Tibial nerve (tissue), 4 donors: ENCODE measurements around the gene MSI2. TPM values are rescaled to one million over a fixed set of nuclear protein-coding genes. Genes with fewer than 3 reads are reported as not detected.
A peak's percentile ranks its signal among the peaks of the same experiment; 100 is the strongest.

Source experiments
- DNase-seq, 2 donors: peaks; one replicate each; pipeline ENCODE4 v3.0.0-alpha.2; 2019; ENCODE audit warnings: low spot score in 2 of 2
- H3K27ac ChIP-seq, 4 donors: fragments of 200-600 bp; sonication (generic) in 3 of 4; one replicate each; pipeline ENCODE4 v1.5.1; 2017 to 2019; ENCODE audit warnings: mild to moderate bottlenecking in 1 of 4
- H3K27me3 ChIP-seq, 2 donors: fragments of 200-600 bp; sonication (generic) in 1 of 2; one replicate each; pipeline versions ENCODE4 v1.5.1 to v1.6.0; 2017 to 2019
- H3K36me3 ChIP-seq, 3 donors: fragments of 200-600 bp; sonication (generic); one replicate each; pipeline ENCODE4 v1.5.1; 2018 to 2019
- H3K4me1 ChIP-seq, 4 donors: fragments of 200-600 bp; sonication (generic) in 3 of 4; one replicate each; pipeline ENCODE4 v1.5.1; 2017 to 2019
- H3K4me3 ChIP-seq, 4 donors: fragments of 200-600 bp; sonication (generic) in 3 of 4; one replicate each; pipeline ENCODE4 v1.5.1; 2017 to 2019; ENCODE audit warnings: mild to moderate bottlenecking in 1 of 4, moderate library complexity in 1 of 4
- H3K9me3 ChIP-seq, 4 donors: fragments of 200-600 bp; sonication (generic) in 3 of 4; one replicate each; pipeline ENCODE4 v1.5.1; 2017 to 2019
- EP300 ChIP-seq, 2 donors: sonication (generic); formaldehyde crosslinking; IDR thresholded peaks; one replicate each; pipeline ENCODE4 v1.6.1; 2017; ENCODE audit warnings: antibody characterized with exemption in 2 of 2, mild to moderate bottlenecking in 1 of 2
- POLR2A ChIP-seq, 2 donors: fragments of 450-650 bp; IDR thresholded peaks; one replicate each; pipeline ENCODE4 v1.6.1; 2017; ENCODE audit warnings: antibody characterized with exemption in 2 of 2, mild to moderate bottlenecking in 2 of 2, moderate library complexity in 2 of 2
- WGBS, 2 donors: methylation state at CpG; one replicate each; pipeline ENCODE4 v1.1.5; 2018; 5-methylcytosine and 5-hydroxymethylcytosine counted together
- total RNA-seq, 4 donors: library from RNA; depleted of rRNA; stranded (reverse); fragments of >200 nt; gene quantifications; one replicate each; pipeline ENCODE4 v1.1.0, GENCODE V29; 2016
- TF ChIP-seq, protein P1 (sequence below), 5 experiments: fragments of 200-600 bp in 3 of 5; fragments of 450-650 bp in 2 of 5; sonication (generic) in 3 of 5; IDR thresholded peaks; one replicate each; pipeline ENCODE4 v1.5.1; 2016 to 2019; ENCODE audit warnings: antibody characterized with exemption in 5 of 5, mild to moderate bottlenecking in 3 of 5, moderate library complexity in 2 of 5

MSI2 gene
- total RNA-seq, 4 donors from 2014 or later = 11.5 to 18.3 (median 14.2) TPM

DNA sequence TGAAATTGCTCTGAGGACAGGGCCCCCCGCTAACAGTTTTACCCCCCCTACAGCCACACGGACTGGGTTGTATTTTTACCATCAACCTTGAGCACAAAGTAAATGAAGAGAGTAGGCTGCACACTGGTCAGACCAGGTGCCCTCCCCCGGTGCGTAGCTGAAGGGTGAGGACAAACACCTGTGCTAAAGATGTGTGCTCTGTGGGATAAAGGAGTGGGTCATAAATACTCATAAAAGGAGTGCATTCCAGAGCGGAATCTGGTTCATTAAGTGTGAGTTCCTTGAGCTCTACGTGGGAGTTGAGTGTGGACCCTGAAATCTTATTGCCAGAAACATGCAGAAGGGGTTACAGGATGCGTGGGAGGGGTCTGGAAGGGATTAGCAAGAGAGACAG lies 271.7 kb downstream of the MSI2 start:
- peak overlapping the region in 3 of 4 donors; percentile 56 to 80 (median 80) for H3K27ac ChIP-seq
- WGBS, 2 donors = 62 to 73% methylated on average over 7 of the region's 7 CpGs
- no peaks in the 10 kb centered on the region for H3K36me3 ChIP-seq
- peaks cover 0 to 17% (median 9%) of the 10 kb centered on the region in 4 donors for H3K4me1 ChIP-seq
- DNase-seq = no peak
- no peak overlapping the region for H3K4me3 ChIP-seq
- TF ChIP-seq EP300 (IDR thresholded peaks at IDR 0.05) = no peak
- TF ChIP-seq, protein P1, sequence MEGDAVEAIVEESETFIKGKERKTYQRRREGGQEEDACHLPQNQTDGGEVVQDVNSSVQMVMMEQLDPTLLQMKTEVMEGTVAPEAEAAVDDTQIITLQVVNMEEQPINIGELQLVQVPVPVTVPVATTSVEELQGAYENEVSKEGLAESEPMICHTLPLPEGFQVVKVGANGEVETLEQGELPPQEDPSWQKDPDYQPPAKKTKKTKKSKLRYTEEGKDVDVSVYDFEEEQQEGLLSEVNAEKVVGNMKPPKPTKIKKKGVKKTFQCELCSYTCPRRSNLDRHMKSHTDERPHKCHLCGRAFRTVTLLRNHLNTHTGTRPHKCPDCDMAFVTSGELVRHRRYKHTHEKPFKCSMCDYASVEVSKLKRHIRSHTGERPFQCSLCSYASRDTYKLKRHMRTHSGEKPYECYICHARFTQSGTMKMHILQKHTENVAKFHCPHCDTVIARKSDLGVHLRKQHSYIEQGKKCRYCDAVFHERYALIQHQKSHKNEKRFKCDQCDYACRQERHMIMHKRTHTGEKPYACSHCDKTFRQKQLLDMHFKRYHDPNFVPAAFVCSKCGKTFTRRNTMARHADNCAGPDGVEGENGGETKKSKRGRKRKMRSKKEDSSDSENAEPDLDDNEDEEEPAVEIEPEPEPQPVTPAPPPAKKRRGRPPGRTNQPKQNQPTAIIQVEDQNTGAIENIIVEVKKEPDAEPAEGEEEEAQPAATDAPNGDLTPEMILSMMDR (IDR thresholded peaks at IDR 0.05) = no peak
- no peak for TF ChIP-seq POLR2A (IDR thresholded peaks at IDR 0.05)
- no peaks in the 10 kb centered on the region for H3K9me3 ChIP-seq
- no peaks in the 10 kb centered on the region for H3K27me3 ChIP-seq

DNA sequence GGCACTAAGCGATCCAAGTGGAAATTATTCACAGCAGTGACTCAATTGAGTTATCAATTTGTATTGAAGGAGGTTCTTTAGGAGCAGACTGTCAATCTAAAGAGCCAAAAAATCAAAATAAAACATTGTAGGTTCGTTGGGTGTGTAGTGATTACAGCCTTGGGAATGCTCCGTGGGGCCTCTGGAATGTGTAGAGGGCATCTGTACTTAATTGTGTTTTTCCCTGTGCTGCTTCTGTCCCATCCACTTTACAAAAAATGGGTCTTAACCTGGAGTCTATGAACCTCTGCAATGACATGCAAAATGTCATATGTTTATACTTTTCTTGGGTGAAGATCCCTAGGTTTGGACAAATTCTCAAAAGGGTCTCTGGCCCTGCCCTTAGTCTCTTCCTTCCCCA lies 273.7 kb downstream of the MSI2 start:
- 64 to 67% methylated on average over 3 of the region's 3 CpGs for WGBS, 2 donors
- TF ChIP-seq, protein P1 (IDR thresholded peaks at IDR 0.05) = no peak
- no peak for TF ChIP-seq POLR2A (IDR thresholded peaks at IDR 0.05)
- no peak for TF ChIP-seq EP300 (IDR thresholded peaks at IDR 0.05)
- H3K4me3 ChIP-seq = no peak overlapping the region
- no peaks in the 10 kb centered on the region for H3K9me3 ChIP-seq
- no peak overlapping the region for H3K27ac ChIP-seq
- H3K27me3 ChIP-seq = no peaks in the 10 kb centered on the region
- H3K4me1 ChIP-seq = peaks cover 0 to 15% (median 7%) of the 10 kb centered on the region in 4 donors
- no peaks in the 10 kb centered on the region for H3K36me3 ChIP-seq
- no peak for DNase-seq

DNA sequence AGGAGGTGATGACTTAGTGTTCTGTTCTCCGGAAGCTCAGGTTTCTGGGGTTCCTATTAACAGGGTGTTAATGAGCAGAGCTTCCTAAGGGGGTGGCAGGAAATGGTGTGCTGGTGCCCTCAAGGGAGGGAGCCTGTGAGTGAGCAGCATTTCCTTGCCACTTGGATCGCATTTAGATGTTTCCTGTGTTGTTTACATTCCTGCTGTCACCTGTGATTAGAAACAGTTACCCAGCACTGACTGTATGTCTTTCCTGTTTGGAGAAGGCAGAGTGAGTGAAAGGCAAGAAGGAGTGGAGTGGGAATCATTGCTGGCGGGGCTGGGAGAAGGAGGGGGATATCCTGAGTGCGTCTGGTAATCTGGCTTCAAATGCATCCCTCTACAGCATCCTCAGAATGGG lies 274.2 kb downstream of the MSI2 start:
- Histone ChIP-seq H3K9me3 (no peaks in the 10 kb centered on the region), H3K36me3 (no peaks in the 10 kb centered on the region), H3K4me3 (no peak overlapping the region), H3K27ac (no peak overlapping the region), H3K27me3 (no peaks in the 10 kb centered on the region), H3K4me1 (peaks cover 0 to 15% (median 7%) of the 10 kb centered on the region in 4 donors)
- 86 to 96% methylated on average over 4 of the region's 4 CpGs for WGBS, 2 donors
- no peak for DNase-seq
- TF ChIP-seq, protein P1 (IDR thresholded peaks at IDR 0.05) = no peak
- TF ChIP-seq EP300 (IDR thresholded peaks at IDR 0.05) = no peak
- TF ChIP-seq POLR2A (IDR thresholded peaks at IDR 0.05) = no peak

DNA sequence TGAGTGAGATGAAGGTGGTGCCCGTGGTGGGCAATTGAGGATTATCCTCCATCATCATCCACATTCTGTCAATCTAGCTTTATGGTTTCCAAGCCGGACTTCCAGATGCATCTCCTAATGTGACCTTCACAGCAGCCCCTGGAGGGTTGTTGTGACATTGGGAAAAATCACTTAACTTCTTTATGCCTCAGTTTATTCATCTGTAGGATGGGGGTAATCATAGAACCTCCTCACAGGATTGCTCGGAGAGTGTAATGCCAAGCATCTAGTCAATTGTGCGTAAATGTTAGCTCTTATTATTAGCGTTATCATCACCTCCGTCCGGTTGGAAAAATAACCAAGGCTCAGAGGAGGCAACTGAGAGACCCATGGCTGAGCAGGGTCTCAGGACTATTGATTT lies 274.8 kb downstream of the MSI2 start:
- no peak for DNase-seq
- Histone ChIP-seq H3K36me3 (no peaks in the 10 kb centered on the region), H3K4me3 (no peak overlapping the region), H3K9me3 (no peaks in the 10 kb centered on the region), H3K27ac (no peak overlapping the region), H3K4me1 (peaks cover 0 to 15% (median 5%) of the 10 kb centered on the region in 4 donors), H3K27me3 (no peaks in the 10 kb centered on the region)
- TF ChIP-seq EP300 (IDR thresholded peaks at IDR 0.05) (no peak), POLR2A (IDR thresholded peaks at IDR 0.05) (no peak)
- TF ChIP-seq, protein P1 (IDR thresholded peaks at IDR 0.05) = no peak
- WGBS, 2 donors = 89 to 94% methylated on average over 7 of the region's 7 CpGs

DNA sequence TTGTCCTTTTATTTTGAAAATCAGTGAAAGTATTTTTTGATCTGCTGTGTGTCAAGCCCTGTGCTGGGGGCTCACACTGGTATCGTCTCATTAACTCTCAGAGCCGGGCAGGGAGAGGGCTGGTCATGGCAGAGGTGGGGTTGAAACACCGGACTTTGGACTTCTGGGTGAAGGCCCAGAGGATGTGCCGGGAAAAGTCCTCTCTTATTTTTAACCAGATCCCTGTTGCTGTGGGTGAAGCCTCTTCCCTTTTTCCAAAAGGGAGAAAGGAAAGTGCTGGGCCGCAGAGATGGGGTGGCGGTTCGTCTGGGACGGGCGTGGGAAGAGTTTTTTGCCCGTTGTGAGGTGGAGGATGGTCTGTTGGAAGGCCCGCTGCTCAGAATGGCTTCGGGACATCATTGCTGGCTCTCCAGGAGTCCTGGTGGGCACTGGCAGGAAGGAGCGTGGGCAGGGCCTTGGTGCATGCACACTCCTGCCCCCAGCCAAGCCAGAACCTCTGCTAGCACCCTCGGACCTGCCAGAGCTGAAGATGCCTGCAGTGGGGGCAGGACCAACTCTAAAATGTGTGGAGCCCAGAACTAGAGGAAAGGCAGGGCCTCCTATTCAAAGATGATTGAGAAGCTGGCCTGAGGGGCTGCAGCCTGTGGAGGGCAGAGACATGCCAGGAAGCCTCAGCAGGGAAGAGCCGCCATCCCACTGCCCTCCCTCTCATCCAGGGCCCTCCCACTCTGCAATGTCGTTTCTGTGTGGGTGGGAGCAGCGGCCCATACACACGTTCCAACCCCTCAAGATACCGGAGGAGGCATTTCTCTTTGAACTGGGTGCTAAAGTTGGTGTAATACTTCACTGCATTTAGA lies 275.6 kb downstream of the MSI2 start:
- no peak overlapping the region for H3K27ac ChIP-seq
- no peak overlapping the region for H3K4me3 ChIP-seq
- DNase-seq = no peak
- H3K9me3 ChIP-seq = no peaks in the 10 kb centered on the region
- no peak for TF ChIP-seq EP300 (IDR thresholded peaks at IDR 0.05)
- TF ChIP-seq POLR2A (IDR thresholded peaks at IDR 0.05) = no peak
- TF ChIP-seq, protein P1 (IDR thresholded peaks at IDR 0.05) = no peak
- H3K36me3 ChIP-seq = no peaks in the 10 kb centered on the region
- peaks cover 0 to 15% (median 5%) of the 10 kb centered on the region in 4 donors for H3K4me1 ChIP-seq
- H3K27me3 ChIP-seq = no peaks in the 10 kb centered on the region
- 77 to 80% methylated on average over 18 to 19 of the region's 19 CpGs for WGBS, 2 donors
